Caco-2 (cell line): ENCODE data around the gene TICAM2. TPM values are rescaled to one million over a fixed set of nuclear protein-coding genes. Genes with fewer than 3 reads are reported as not detected.

Source experiments
- BruUV-seq: library from RNA; stranded (reverse); fragments of 400-500 nt; replicated peaks from 2 replicates; lab custom pipeline; 2021; lab: Mats Ljungman, UMichigan
- CTCF ChIA-PET: fragments of 300-600 bp; sonication (Branson Sonifier 250); formaldehyde crosslinking; loops from one replicate; lab custom pipeline; 2022; ENCODE audit warnings: antibody characterized with exemption; lab: Charles Lee
- POLR2A ChIA-PET: fragments of 300-600 bp; sonication (Branson Sonifier 250); formaldehyde crosslinking; loops from one replicate; lab custom pipeline; 2022; ENCODE audit warnings: antibody characterized with exemption; lab: Charles Lee
- DNase-seq, 2 experiments: peaks; one replicate each; pipeline versions ENCODE4 v3.0.0 to v3.0.0-alpha.2; 2020 to 2022
- H3K27me3 ChIP-seq: replicated peaks from 2 replicates; pipeline ENCODE4 v1.6.0; 2011; ENCODE audit warnings: low read length; ENCODE audit not compliant: control insufficient read depth, insufficient read depth
- H3K36me3 ChIP-seq: 2 replicates; pipeline ENCODE4 v1.5.1; 2011; ENCODE audit warnings: low read length; ENCODE audit not compliant: control insufficient read depth, insufficient read depth
- H3K4me1 ChIP-seq: fragments of 250-450 bp; sonication (Bioruptor Pico); 2 replicates; pipeline ENCODE4 v1.5.1; 2020; ENCODE audit warnings: mild to moderate bottlenecking
- H3K4me3 ChIP-seq: 2 replicates; pipeline ENCODE4 v1.5.1; 2011; ENCODE audit warnings: low read depth, mild to moderate bottlenecking, control low read depth, low read length
- H3K9me3 ChIP-seq: fragments of 250-450 bp; sonication (Bioruptor Pico); 2 replicates; pipeline ENCODE4 v1.5.1; 2020; ENCODE audit warnings: mild to moderate bottlenecking, moderate library complexity
- H3K27ac Mint-ChIP-seq: one replicate; pipeline ENCODE4 v1.8.0; 2022; ENCODE audit warnings: mixed read lengths; ENCODE audit not compliant: unreplicated experiment
- H3K27me3 Mint-ChIP-seq: one replicate; pipeline ENCODE4 v1.8.0; 2022; ENCODE audit warnings: mixed read lengths; ENCODE audit not compliant: insufficient read depth, unreplicated experiment
- H3K36me3 Mint-ChIP-seq: one replicate; pipeline ENCODE4 v1.8.0; 2022; ENCODE audit warnings: mild to moderate bottlenecking, mixed read lengths; ENCODE audit not compliant: insufficient read depth, unreplicated experiment
- H3K4me1 Mint-ChIP-seq: one replicate; pipeline ENCODE4 v1.8.0; 2022; ENCODE audit warnings: low read depth, mixed read lengths; ENCODE audit not compliant: unreplicated experiment
- H3K4me3 Mint-ChIP-seq: one replicate; pipeline ENCODE4 v1.8.0; 2022; ENCODE audit warnings: mild to moderate bottlenecking, moderate library complexity, mixed read lengths; ENCODE audit not compliant: unreplicated experiment
- H3K9me3 Mint-ChIP-seq: one replicate; pipeline ENCODE4 v1.8.0; 2022; ENCODE audit warnings: mixed read lengths; ENCODE audit not compliant: unreplicated experiment
- intact Hi-C: fragments of 100-400 bp; cut with micrococcal nuclease; formaldehyde crosslinking; loops from one replicate; pipeline ENCODE4 v1.10.0; 2022; ENCODE audit not compliant: unreplicated experiment
- total RNA-seq: library from RNA; stranded (reverse); gene quantifications from 2 replicates; pipeline ENCODE4 v1.2.3, GENCODE V29; 2022
- TF ChIP-seq, protein P1 (sequence below), 2 experiments: fragments of 200-600 bp in 1 of 2; IDR thresholded peaks; 1 replicate in 1 of 2; 2 replicates in 1 of 2; pipeline versions ENCODE4 v1.5.1 to v1.8.0; 2011 to 2022; ENCODE audit warnings: antibody characterized with exemption in 1 of 2, control low read depth in 1 of 2, inconsistent platforms in 1 of 2, low read depth in 1 of 2, low read length in 1 of 2, mild to moderate bottlenecking in 1 of 2, moderate library complexity in 1 of 2; ENCODE audit not compliant: insufficient read depth in 1 of 2, severe bottlenecking in 1 of 2, unreplicated experiment in 1 of 2

Gene TICAM2
- total RNA-seq, 1 experiment from 2014 or later, result 0.91 TPM

DNA sequence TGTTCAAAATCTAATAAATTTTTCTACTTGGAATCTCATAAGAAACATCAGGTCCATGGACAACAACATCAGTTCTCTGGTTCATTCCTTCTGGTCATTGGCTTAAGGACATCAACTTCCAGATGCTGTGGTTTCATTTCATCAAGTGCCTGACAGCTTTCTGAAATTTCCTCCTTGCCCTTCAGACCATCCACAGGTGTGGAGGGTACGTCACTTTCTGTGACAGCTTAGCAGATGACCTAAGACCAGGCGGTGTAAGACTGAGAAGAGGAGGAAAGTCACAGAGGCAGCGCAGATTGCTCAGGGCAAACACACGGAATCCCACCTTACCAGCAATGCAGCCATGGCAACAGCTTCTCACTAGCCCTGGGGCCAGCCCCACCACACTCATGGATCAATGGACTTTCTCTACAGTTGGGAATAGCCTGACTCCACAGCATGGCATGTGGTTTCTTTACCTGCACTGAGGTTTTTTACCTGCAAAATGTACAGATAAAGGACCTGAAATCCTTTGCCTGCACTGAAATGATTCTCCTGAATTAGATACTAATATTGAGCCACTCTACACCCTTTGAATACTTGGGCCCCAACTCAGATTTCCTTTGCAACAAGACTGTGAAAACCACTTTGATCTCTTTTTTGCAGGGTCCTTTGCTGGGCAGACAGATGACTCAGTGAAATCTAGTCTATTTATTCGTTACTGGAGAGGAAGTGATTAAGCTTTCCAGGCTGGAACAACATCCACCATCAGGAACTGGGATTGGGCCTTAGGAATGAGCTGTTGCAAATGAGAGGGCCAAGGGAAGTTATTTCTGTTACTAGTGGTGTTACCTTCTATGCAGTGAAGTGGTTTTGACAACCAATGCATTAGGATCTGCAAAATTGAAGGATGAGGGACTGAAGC lies 26.9 kb downstream of the TICAM2 start:
- no TSS peak for BruUV-seq
- H3K4me1 Mint-ChIP-seq, result no peaks in the 10 kb centered on the region
- no peaks in the 10 kb centered on the region for H3K27me3 ChIP-seq
- POLR2A ChIA-PET, result no interaction called here
- H3K4me3 Mint-ChIP-seq, result no peak overlapping the region
- H3K9me3 Mint-ChIP-seq, result no peaks in the 10 kb centered on the region
- H3K4me3 ChIP-seq, result no peak overlapping the region
- H3K27me3 Mint-ChIP-seq, result peaks cover 5% of the 10 kb centered on the region
- H3K9me3 ChIP-seq, result no peaks in the 10 kb centered on the region
- H3K36me3 Mint-ChIP-seq, result no peaks in the 10 kb centered on the region
- H3K4me1 ChIP-seq, result no peaks in the 10 kb centered on the region
- no peak overlapping the region for H3K27ac Mint-ChIP-seq
- CTCF ChIA-PET, result interaction anchor here (0.7 to 1.4 kb wide), 10 partner anchors 10 to 1188 kb away, joined by 3 to 23 read pairs (median 6); partner anchors contain the start of gene FEM1C
- H3K36me3 ChIP-seq, result no peaks in the 10 kb centered on the region
- intact Hi-C loops, result no loop called here
- TF ChIP-seq, protein P1, sequence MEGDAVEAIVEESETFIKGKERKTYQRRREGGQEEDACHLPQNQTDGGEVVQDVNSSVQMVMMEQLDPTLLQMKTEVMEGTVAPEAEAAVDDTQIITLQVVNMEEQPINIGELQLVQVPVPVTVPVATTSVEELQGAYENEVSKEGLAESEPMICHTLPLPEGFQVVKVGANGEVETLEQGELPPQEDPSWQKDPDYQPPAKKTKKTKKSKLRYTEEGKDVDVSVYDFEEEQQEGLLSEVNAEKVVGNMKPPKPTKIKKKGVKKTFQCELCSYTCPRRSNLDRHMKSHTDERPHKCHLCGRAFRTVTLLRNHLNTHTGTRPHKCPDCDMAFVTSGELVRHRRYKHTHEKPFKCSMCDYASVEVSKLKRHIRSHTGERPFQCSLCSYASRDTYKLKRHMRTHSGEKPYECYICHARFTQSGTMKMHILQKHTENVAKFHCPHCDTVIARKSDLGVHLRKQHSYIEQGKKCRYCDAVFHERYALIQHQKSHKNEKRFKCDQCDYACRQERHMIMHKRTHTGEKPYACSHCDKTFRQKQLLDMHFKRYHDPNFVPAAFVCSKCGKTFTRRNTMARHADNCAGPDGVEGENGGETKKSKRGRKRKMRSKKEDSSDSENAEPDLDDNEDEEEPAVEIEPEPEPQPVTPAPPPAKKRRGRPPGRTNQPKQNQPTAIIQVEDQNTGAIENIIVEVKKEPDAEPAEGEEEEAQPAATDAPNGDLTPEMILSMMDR (IDR thresholded peaks at IDR 0.05; ENCODE audit: insufficient read depth in 1 of 2, low read depth in 1 of 2, low read length in 1 of 2, severe bottlenecking in 1 of 2, unreplicated experiment in 1 of 2), result no peak
- no peak for DNase-seq

DNA sequence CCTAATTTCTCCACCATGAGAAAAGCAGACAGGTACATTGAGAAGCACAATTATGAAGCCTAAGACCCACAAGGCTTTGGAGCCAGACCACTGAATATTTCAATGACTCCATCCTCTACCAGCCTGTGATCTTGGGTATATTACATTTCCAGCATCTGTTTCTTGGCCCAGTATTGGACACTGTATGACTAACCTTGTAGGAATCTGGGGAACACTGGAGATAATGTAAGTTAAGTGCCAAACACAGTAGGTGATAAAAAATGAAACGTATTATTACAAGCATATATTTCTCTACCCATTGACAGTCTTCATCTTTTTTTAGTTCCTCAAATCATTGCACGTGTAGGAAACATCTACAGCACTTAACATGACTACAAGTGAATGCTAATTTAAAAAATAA lies 29.1 kb downstream of the TICAM2 start:
- H3K9me3 Mint-ChIP-seq, result no peaks in the 10 kb centered on the region

DNA sequence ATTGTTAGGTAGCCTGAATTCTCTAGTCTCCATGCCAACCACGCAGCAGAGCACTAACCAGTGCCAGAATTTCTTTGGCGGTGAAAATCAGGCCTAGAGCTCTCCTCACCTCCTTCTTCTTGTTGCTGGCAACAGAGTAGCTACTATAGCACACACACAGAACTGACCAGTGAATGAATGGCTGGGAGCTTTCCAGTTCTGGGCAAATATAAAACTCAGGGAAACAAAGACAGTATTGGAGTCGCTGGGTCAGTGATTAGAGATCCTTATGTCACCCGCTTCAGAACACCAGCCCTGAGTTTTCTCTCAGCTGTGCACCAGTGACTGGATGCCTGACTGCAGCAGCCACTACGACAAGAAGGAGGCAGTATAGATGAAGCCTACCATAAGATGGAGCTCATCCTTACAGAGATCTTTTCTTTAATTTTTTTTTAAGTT lies 30.8 kb downstream of the TICAM2 start:
- Histone ChIP-seq H3K36me3 (no peaks in the 10 kb centered on the region), H3K27me3 (no peaks in the 10 kb centered on the region), H3K4me3 (no peak overlapping the region), H3K9me3 (no peaks in the 10 kb centered on the region), H3K4me1 (no peaks in the 10 kb centered on the region)
- no peak for DNase-seq
- ChIA-PET CTCF (no interaction called here), POLR2A (no interaction called here)
- Mint-ChIP-seq H3K27ac (no peak overlapping the region), H3K27me3 (peaks cover 5% of the 10 kb centered on the region), H3K9me3 (no peaks in the 10 kb centered on the region), H3K4me1 (no peaks in the 10 kb centered on the region), H3K36me3 (no peaks in the 10 kb centered on the region), H3K4me3 (no peak overlapping the region)
- BruUV-seq, result no TSS peak
- TF ChIP-seq, protein P1 (IDR thresholded peaks at IDR 0.05; ENCODE audit: insufficient read depth in 1 of 2, low read depth in 1 of 2, low read length in 1 of 2, severe bottlenecking in 1 of 2, unreplicated experiment in 1 of 2), result no peak
- intact Hi-C loops, result no loop called here

More for the DNA sequence above, 29.1 kb downstream of the TICAM2 start:
- intact Hi-C loops, result no loop called here
- Mint-ChIP-seq H3K27me3 (peaks cover 5% of the 10 kb centered on the region), H3K4me3 (no peak overlapping the region), H3K27ac (no peak overlapping the region), H3K36me3 (no peaks in the 10 kb centered on the region), H3K4me1 (no peaks in the 10 kb centered on the region)
- no peaks in the 10 kb centered on the region for H3K4me1 ChIP-seq
- no peaks in the 10 kb centered on the region for H3K36me3 ChIP-seq
- POLR2A ChIA-PET, result no interaction called here
- CTCF ChIA-PET, result interaction anchor here (0.6 kb wide), 2 partner anchors 264 to 266 kb away, joined by 4 read pairs; no protein-coding TSS in a partner anchor
- no peaks in the 10 kb centered on the region for H3K9me3 ChIP-seq
- no peak for DNase-seq
- H3K4me3 ChIP-seq, result no peak overlapping the region
- no TSS peak for BruUV-seq
- TF ChIP-seq, protein P1 (IDR thresholded peaks at IDR 0.05; ENCODE audit: insufficient read depth in 1 of 2, low read depth in 1 of 2, low read length in 1 of 2, severe bottlenecking in 1 of 2, unreplicated experiment in 1 of 2), result no peak
- no peaks in the 10 kb centered on the region for H3K27me3 ChIP-seq
